ENCODE data around the gene COL4A5. TPM values are rescaled to one million over a fixed set of nuclear protein-coding genes. Genes with fewer than 3 reads are reported as not detected.

Gene COL4A5
- total RNA-seq: 58.4 and 143 TPM in 2 replicates

GRCh38 chrX:108439426-108439942 lies at the start of gene COL4A5:
COL4A5 (plus strand) TSS chrX:108439838; CDS start chrX:108440126, 288 bp downstream.

DNA sequence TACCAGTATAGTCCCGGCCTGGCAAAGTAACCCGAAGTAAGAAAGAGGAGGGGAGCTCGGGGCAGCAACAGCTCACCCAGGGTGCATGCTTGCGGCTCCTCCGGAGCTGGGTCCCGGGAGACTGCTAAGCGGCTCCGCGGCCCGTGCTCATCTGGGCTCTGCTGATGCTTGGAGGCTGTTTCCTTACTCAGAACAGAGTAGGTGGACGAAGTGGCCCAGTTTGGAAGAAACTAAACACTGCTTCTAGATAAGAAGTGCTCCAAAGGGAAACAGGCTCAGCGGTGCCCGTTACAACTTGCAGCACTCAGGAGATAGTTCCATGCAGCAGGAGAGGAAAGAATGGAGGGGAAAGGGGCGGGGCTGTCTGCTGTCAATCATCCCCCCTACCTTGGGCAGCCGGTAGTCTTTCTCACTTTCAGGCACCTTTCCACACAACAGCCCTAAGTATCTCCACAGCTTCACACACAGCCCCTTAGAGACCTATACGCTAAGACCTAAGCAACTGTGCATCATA lies 1.5 kb upstream of the COL4A5 start, which contains the start of gene COL4A6:
TSS of gene COL4A6 (minus strand) at position 313 of the 514 bp plus-strand sequence. CDS start at position 87, 226 bp downstream.

DNA sequence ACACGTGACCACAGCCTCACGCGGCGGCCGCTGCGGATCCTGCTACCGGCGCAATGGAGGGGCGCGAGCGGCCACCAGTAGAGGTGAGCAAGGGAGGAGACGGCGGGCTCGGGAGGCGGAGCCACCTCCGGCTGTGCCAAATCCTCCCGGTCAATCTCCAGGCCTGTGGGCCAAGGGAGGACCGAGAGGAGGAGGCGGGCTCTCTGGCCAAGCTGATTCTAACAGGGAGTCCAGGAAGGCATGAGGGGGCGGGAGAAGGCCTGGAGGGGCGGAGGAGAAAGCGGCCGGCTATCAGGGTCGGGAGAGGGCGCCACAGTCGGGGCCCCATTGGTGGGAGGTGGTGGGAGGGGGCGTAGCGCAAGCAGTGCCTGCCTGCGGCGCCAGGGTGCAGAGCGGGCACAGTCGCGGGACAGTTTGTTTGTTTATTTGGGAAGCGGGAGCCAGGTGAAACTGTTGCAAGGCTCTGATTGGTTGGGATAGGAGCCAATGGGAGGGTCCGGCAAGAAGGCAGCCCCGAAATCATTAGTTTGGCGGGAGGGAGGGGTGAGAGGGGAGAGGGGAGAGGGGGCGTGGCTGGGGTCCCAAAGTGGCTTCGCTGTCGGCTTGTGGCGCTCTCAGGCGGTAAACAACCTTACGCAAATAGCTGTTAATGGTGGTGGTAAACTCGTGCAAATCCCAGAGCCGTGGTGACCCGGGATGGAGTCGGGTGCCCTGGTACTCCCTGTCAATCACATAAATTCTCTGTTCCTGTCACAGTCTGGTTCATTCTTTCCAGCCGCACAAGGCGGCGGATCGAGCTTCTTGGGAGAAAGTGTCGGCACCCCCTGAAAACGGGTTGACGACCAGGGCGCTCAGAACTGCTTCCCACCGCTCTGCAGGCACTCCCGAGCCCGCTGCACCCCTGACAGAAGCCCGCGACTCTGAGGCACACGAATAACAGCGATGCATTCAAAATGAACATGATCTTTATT lies 297.2 kb downstream of the COL4A5 start, which contains the start of gene IRS4:
TSS of gene IRS4 (minus strand) at position 55 of the 971 bp plus-strand sequence.

Other genes with a start within 250 kb of the COL4A5 start
- gene COL4A6, start 1.4 kb upstream of the COL4A5 start, total RNA-seq: 20.8 and 32.0 TPM in 2 replicates

Data from nasal cavity respiratory epithelium epithelial cell of viscerocranial mucosa (primary cell).